MM.1S (cell line): ENCODE data around the gene CDH4.

Experiments used
- DNase-seq: peaks from one replicate; pipeline ENCODE4 v3.0.0-alpha.2; 2015
- H2AFZ ChIP-seq: fragments of 300-600 bp; sonication (generic); 2 replicates; pipeline ENCODE4 v1.6.0; 2016; ENCODE audit warnings: antibody characterized with exemption, low read length
- H3F3A ChIP-seq: fragments of 300-600 bp; sonication (generic); 2 replicates; pipeline ENCODE4 v1.6.1; 2016; ENCODE audit warnings: mild to moderate bottlenecking, antibody characterized with exemption, low read length, moderate library complexity, mixed read lengths; ENCODE audit not compliant: insufficient read depth
- H3K27ac ChIP-seq: fragments of 300-600 bp; sonication (generic); 2 replicates; pipeline ENCODE4 v1.5.1; 2016; ENCODE audit warnings: mild to moderate bottlenecking, low read length
- H3K27me3 ChIP-seq: fragments of 300-600 bp; sonication (generic); replicated peaks from 2 replicates; pipeline ENCODE4 v1.6.0; 2016; ENCODE audit warnings: low read length; ENCODE audit not compliant: insufficient read depth
- H3K36me3 ChIP-seq: fragments of 300-600 bp; sonication (generic); replicated peaks from 2 replicates; pipeline ENCODE4 v1.6.1; 2016; ENCODE audit warnings: mild to moderate bottlenecking, low read length, mixed read lengths; ENCODE audit not compliant: insufficient read depth
- H3K4me1 ChIP-seq: fragments of 300-600 bp; sonication (generic); 2 replicates; pipeline ENCODE4 v1.6.1; 2016; ENCODE audit warnings: low read length, mixed read lengths
- H3K4me2 ChIP-seq: fragments of 300-600 bp; sonication (generic); 2 replicates; pipeline ENCODE4 v1.6.0; 2016; ENCODE audit warnings: low read depth, low read length
- H3K4me3 ChIP-seq: fragments of 300-600 bp; sonication (generic); 2 replicates; pipeline ENCODE4 v1.5.1; 2016; ENCODE audit warnings: low read length, mixed read lengths
- H3K79me2 ChIP-seq: fragments of 300-600 bp; sonication (generic); 2 replicates; pipeline ENCODE4 v1.6.1; 2016; ENCODE audit warnings: mixed run types, low read length, mixed read lengths
- H3K9ac ChIP-seq: fragments of 300-600 bp; sonication (generic); 2 replicates; pipeline ENCODE4 v1.6.1; 2016; ENCODE audit warnings: low read length, mixed read lengths
- H3K9me2 ChIP-seq: fragments of 300-600 bp; sonication (generic); replicated peaks from 2 replicates; pipeline ENCODE4 v1.6.1; 2016; ENCODE audit warnings: mild to moderate bottlenecking, low read length, mixed read lengths; ENCODE audit not compliant: insufficient read depth
- H3K9me3 ChIP-seq: fragments of 300-600 bp; sonication (generic); replicated peaks from 2 replicates; pipeline ENCODE4 v1.6.1; 2016; ENCODE audit warnings: mild to moderate bottlenecking, low read length, mixed read lengths; ENCODE audit not compliant: insufficient read depth
- H4K20me1 ChIP-seq: fragments of 300-600 bp; sonication (generic); 2 replicates; pipeline ENCODE4 v1.6.1; 2016; ENCODE audit warnings: mild to moderate bottlenecking, low read length, moderate library complexity, mixed read lengths; ENCODE audit not compliant: insufficient read depth
- CTCF ChIP-seq: fragments of 300-600 bp; sonication (generic); IDR thresholded peaks from 2 replicates; pipeline ENCODE4 v1.5.1; 2016; ENCODE audit warnings: antibody characterized with exemption, low read length, mixed read lengths
- EZH2 ChIP-seq: fragments of 300-600 bp; sonication (generic); optimal IDR thresholded peaks from 2 replicates; pipeline ENCODE3; 2017; ENCODE audit warnings: low read depth, mild to moderate bottlenecking, antibody characterized with exemption, low read length, mixed read lengths
- EZH2phosphoT487 ChIP-seq: fragments of 300-600 bp; sonication (generic); IDR thresholded peaks from 2 replicates; pipeline ENCODE4 v1.6.1; 2018; ENCODE audit warnings: antibody characterized with exemption, low read length

The CDH4 gene

GRCh38 chr20:61861858-61862257 is 609.8 kb downstream of the CDH4 start:
- H2AFZ ChIP-seq, result no peak overlapping the region
- no peaks in the 10 kb centered on the region for H3F3A ChIP-seq
- no peaks in the 10 kb centered on the region for H3K36me3 ChIP-seq
- no peaks in the 10 kb centered on the region for H4K20me1 ChIP-seq
- no peaks in the 10 kb centered on the region for H3K79me2 ChIP-seq
- peaks cover 96% of the 10 kb centered on the region for H3K27me3 ChIP-seq
- H3K27ac ChIP-seq, result no peak overlapping the region
- no peak overlapping the region for H3K4me2 ChIP-seq
- H3K9ac ChIP-seq, result no peak overlapping the region
- no peaks in the 10 kb centered on the region for H3K9me2 ChIP-seq
- DNase-seq, result no peak
- H3K9me3 ChIP-seq, result no peaks in the 10 kb centered on the region
- no peak overlapping the region for H3K4me3 ChIP-seq
- no peaks in the 10 kb centered on the region for H3K4me1 ChIP-seq
- TF ChIP-seq EZH2 (no peak), EZH2phosphoT487 (no peak), CTCF (no peak)

GRCh38 chr20:61862881-61863280 is 610.8 kb downstream of the CDH4 start:
- H3K4me1 ChIP-seq, result no peaks in the 10 kb centered on the region
- no peak for DNase-seq
- H3K4me2 ChIP-seq, result no peak overlapping the region
- H2AFZ ChIP-seq, result no peak overlapping the region
- no peaks in the 10 kb centered on the region for H3F3A ChIP-seq
- TF ChIP-seq CTCF, result no peak
- TF ChIP-seq EZH2, result no peak
- no peak for TF ChIP-seq EZH2phosphoT487
- H3K79me2 ChIP-seq, result no peaks in the 10 kb centered on the region
- no peak overlapping the region for H3K27ac ChIP-seq
- no peaks in the 10 kb centered on the region for H4K20me1 ChIP-seq
- H3K36me3 ChIP-seq, result no peaks in the 10 kb centered on the region
- H3K9me3 ChIP-seq, result no peaks in the 10 kb centered on the region
- H3K4me3 ChIP-seq, result no peak overlapping the region
- no peak overlapping the region for H3K9ac ChIP-seq
- H3K27me3 ChIP-seq, result peaks cover 96% of the 10 kb centered on the region
- no peaks in the 10 kb centered on the region for H3K9me2 ChIP-seq

GRCh38 chr20:61864481-61864880 is 612.4 kb downstream of the CDH4 start:
- TF ChIP-seq EZH2 (no peak), EZH2phosphoT487 (no peak), CTCF (no peak)
- H3K9me3 ChIP-seq, result no peaks in the 10 kb centered on the region
- H3K27ac ChIP-seq, result no peak overlapping the region
- H2AFZ ChIP-seq, result no peak overlapping the region
- no peak overlapping the region for H3K4me3 ChIP-seq
- no peaks in the 10 kb centered on the region for H3F3A ChIP-seq
- H3K79me2 ChIP-seq, result no peaks in the 10 kb centered on the region
- no peaks in the 10 kb centered on the region for H4K20me1 ChIP-seq
- H3K4me1 ChIP-seq, result no peaks in the 10 kb centered on the region
- no peaks in the 10 kb centered on the region for H3K36me3 ChIP-seq
- H3K4me2 ChIP-seq, result no peak overlapping the region
- H3K27me3 ChIP-seq, result peaks cover 96% of the 10 kb centered on the region
- no peak overlapping the region for H3K9ac ChIP-seq
- DNase-seq, result no peak
- no peaks in the 10 kb centered on the region for H3K9me2 ChIP-seq
